CD4-positive, alpha-beta T cell treated with Interleukin-6 for 4 hours (primary cell): Measurements from ENCODE around the gene PPP1R9B.

Experiments
- DNase-seq: peaks from one replicate; pipeline ENCODE4 v3.0.0-alpha.2; 2020; ENCODE audit warnings: mixed read lengths

PPP1R9B gene

DNA sequence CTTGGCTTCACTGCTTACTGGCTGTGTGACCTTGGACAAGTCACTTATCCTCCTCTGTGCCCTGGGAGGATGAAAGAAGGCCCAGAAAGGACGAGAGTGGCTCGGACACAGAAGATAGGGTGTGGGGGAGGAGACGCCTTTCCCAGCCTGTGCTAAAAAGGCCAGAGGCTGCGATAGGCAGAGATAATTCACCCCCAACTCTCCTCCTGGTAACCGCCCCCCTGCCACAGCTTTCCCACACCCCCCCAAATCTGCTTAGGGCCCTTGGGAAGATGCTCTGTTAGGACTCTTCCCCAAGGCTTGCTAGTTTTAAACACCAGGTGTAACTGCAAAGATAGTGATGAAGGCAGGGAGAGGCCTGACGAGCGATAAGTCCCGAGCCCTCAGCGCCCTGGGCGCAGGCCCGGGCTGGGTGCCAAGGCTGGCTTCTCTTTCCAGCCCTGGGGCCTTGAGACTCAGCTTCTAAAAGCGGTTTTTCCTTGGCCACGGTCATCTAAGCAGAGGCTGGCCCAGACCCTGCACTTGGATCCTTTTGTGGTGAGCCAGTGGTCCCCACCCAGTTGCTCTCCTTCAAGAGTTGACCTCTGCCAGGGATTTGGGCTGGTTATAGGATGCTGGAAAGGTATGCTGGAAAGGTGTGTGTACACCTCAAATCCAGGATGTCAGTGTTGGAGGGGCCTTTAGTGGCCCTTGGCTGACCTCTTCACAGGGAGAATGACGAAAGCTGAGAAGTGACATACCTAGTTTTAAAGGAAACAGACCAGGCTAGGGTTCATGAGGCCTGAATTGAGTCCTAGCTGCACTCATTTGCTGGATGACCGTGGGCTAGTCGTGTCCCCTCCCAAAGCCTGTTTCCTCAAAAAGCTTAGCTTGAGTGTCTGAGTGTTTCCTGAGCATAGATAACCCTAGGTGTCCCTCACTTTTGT, 3.4 kb upstream of the PPP1R9B start:
- DNase-seq, result no peak

DNA sequence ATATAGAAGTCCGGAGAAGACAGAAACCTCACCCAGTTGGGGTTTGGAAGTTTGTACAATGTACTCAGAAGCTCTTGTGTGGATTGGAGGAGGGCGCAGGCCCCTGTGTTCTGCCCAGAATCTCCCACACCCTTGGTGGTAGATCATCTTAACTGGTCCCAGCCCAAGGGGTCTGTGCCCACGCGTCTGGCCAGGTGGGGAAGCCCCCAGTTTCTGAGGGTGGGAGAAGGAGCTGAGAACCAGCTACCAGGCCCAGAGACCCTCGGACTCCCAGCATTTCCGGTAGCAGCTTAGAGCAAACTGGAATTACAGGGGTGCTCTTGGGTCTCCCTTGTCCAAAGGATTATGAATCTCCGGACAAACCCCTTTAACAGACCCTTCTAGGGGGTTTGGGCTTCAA, 2.3 kb upstream of the PPP1R9B start:
- DNase-seq, result no peak

DNA sequence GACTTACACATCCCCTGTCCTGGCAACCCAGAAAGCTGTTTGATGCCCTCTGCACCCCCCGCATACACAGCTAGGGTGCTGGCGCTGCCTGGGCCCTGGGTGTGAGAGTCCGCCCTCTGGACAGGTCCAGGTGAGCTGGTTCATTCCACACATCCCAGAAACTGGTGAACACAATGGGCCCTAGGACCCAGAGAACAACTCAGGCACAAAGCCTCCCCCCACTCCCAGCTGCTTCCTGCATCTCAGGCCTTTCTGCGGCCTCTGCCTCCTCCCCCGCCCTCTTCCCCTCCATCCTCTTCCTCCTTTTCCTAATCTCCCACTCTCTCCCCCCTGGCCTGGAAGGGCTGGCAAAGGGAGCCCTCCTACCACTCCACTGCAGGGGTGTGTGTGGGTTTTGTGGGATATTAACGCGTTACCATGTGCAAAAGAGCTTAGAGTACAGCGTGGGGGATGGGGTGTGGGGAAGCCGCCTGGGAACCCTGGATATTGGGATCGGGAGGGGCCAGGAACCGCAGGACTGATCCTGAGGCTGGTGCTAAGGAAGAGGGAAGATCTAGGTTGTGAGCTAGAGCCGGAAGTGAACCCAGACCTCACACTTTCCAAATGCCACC, 1.6 kb upstream of the PPP1R9B start:
- DNase-seq, result peak; percentile 64

DNA sequence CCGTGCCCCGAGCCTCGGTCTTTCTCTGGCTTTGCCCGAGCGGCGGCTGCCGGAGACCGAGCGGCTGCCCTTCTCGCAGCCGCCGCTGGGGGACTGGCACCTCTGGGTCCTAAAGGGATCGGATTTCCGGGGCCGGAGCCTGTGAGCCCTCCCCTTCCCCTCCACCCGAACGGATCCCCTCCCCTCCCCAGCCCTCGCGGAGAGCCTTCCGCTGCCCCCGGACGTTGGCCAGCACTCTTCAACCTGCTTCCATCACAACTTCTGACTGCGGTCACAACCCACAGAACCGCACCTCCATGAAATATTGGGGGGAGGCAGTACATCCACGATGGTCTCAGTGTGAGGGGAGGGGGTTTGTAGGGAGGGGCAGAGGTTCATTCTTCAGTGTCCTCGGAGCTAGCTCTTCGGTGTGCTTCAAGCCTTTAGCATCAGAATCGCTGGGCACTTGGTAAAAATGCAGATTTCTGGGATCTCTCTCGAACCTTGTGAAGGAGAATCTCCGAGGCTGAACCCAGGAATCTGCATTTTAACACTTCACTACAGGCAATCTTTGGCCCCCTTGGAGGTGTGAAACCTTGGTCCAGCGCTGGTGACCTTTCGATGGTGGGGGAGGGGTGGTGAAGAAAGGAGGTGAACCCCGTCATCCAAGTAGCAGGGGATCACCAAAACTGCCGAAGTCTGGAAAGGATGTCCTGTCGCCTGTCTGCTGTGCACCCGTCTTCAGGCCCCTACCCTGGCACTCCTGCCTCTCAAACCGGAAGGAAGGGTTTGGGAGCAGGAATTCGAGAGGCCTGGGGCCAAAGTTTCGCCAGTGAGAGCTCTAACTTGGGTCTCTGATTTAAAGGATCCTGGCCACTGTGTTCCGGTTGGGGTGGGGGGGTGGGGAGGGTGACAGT, 812 bp upstream of the PPP1R9B start:
- peak; percentile 88 for DNase-seq

DNA sequence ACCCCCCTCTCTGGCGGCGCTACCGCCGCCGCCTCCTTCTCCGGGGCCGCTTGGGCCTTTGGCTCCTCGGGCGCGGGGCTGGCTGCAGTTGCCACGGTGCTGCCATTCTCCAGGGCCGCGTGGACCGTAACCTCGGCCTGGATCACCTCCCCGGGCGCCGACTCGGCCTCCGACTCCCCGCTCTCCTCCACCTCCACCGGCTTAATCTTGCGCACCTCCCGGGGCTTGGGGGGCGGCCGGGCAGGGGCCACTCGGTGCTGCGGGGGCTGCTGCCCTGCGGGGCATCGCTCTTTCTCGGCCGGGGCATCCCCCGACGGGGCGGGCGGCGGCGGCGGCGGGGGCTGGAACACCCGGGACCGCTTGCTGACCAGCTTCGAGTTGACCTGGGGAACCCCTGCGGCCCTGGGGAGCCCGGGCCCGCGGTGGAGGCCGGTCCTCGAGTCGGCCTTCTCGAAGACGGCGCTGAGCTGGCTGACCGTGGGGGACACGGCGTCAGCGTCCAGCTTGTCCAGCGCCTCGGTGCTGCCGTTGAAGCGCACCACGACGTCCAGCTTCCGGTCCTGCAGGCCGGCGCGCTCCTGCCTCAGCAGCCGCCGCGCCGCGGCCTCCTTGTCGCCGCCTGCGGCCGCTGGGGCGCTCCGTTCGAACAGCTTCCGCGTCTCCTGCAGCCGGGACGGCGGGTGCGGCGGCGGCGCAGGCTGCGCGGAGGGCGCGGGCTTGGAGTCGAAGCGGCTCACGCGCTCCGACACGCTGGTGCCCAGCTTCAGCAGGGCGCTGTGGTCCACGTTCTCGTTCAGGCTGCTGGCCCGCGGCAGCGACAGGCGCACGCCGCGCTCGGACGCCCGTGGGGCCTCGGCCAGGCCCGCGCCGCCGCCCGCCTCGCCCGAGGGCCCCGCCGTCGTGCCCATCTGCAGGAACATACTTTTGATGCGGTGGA, 792 bp downstream of the PPP1R9B start:
- DNase-seq, result peak; percentile 71

DNA sequence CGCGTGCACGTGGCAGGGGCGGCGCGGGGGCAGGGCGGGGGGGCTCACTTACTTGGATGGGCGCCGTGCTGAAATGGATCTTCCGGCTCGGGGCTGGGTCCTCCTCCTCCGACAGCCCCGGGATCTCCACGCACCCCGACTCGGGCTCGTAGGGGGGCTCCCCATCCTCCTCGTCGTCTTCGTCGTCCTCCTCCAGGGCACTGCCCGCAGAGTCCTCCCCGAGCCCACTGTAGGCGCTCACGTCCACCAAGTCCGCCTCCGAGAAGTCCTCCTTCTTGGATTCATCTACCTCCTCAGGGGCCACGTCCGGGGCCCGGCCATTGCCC, 1.4 kb downstream of the PPP1R9B start:
- DNase-seq, result no peak

DNA sequence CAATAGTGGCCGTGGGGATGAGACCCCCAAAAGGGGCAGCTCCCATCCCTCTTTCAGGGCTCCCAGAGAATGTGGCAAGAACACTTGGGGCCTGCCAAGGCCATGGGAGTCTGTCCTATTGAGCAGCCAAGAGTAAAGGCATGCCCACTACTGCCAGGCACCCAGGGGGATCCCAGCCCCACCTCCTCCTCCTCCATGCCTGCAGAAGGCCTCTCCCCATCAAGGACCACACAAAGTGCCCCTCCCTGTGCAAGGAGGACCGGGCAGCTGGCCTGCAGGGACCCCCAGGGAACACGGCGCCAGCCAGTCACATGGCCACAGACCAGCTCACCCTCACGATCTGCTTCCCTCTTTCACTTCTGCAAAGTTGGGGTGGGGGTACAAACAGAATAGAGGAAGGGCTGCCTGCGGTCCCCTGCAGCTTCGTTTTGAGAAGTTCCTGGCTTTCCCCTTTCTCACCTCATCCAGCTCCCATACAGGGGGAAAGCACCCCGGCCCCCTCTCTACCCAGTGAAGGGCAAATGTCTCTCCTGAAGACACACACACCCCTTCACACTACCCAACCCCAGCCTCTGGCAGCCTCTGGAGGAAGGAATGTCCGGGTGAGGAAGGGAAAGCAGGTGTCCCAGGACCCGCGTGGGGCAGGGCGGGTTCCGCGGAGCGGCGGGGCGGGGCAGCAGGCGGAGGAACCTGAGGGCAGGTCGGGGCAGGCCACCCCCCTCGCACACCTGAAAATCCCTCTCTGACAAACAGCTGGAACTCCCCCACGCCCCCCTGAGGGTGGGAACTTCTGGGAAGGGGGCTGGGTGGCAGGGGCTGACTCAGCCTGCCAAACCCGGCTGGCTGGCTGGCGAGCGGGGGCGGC, 2.0 kb downstream of the PPP1R9B start:
- peak; percentile 90 for DNase-seq

DNA sequence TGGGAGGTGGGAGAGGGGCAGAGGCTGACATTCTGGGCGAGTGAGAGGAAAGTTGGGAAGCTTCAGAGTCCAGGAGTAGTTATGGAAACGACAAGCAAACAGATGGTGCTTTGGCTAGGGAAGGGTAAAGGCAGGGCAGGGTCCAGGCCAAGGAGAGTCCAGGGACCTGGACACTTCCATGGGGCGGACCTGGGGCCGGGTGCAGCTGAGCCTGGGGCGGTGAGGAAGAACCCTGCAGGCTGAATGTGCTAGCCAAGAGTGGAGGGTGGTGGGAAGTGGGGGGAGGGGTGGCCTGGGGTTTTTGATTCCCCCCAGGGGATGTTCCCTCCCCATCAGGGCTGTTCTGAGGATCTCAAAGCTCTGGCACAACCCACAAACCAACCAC, 2.6 kb downstream of the PPP1R9B start:
- no peak for DNase-seq

DNA sequence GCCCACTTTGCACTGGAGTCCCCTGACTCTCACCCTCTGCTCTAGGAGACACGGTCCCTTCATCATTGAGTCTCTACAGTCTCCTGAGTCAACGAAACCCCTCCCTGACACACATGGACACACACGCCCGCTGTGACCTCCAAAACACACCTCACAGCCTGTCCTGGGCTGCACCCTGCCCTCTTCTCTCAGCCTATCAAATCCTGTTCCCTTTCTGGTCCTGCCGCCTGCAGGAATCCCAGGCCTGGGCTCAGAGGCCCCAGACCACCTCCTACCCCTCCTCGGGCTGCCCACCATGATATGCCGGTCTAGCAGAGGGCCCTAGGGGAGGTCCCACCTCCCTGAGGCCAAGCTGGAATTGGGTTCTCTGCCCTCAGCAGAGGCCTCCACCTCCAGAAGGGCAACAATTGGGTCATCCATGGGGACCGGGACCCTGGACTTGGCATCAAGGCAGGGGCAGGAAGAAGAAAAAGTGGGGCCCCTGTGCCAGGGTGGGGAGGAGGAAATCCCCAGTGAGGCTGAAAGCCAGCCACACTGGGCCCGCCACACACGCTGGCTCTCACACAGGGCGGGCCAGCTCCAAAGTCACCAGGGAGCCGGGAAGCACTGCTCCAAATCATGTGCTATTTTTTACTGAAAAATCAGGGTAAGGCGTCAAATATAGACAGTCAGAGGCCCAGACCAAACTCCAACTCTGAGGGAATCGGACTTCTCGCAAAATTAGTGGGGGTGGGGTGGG, 3.4 kb downstream of the PPP1R9B start:
- peak; percentile 38 for DNase-seq

DNA sequence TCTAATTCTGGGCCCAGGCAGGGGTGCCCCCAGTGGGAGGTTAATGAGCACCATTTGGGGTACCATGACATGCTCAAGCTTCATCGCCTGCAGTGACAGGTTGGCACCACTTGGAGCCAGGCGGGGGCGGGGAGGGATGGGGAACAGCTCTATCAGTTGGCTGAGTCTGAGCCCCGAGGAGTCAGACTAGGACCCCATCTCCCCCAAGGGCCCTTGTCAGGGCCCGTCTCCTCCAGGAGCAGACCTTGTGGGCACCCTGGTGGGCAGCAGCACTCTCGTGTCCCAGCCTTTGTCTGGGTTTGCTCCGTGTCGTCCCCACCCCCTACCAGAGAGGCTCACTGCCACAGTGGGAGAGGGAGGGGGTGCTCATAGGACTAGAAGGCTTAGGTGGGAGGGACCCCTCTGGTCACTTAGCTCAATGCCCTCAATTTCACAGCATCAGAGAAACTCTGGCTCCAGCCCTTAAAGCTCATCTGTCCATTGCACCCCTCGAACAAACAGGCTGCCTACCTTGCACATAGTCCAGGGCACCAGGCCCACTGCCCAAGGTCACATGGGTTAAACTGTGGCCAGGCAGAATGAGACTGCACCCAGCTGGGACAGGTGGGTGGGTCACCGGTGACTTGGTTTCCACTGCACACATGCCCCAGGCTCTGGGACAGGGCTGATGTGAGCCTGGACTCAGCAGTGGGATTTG, 4.1 kb downstream of the PPP1R9B start:
- peak; percentile 32 for DNase-seq

DNA sequence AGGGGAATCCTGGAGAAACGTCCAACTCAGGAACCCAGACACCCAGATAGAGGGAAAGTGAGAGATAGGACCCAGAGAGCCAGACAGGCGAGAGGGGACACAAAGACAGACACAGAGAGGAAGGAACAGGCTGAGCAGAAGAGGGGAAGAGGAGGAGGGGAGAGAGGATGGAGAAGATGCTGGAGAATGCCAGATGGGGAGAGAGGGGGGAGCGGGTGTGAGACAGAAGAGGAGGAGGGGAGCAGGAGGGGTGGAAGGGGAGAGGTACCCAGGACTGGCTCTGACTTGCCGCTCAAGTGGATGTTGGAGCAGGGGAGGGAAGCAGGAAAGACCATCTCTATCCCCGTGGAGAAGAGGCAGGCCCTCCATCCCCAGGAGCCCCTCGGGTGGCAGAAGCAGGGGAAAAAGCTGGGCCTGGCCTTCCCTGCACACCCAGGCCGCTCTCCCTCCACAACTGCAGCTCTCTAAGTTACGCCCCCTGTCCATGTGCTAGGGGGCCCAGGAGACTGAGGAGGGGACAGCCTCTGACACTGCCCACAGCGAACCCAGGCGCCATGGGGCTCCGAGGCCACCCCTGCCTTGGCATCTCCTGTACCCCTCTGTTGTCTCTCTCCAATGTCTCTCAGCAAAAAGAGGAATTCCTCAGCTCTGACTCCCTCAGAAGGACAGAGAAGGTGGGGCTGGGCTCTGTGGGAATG, 4.8 kb downstream of the PPP1R9B start:
- no peak for DNase-seq

DNA sequence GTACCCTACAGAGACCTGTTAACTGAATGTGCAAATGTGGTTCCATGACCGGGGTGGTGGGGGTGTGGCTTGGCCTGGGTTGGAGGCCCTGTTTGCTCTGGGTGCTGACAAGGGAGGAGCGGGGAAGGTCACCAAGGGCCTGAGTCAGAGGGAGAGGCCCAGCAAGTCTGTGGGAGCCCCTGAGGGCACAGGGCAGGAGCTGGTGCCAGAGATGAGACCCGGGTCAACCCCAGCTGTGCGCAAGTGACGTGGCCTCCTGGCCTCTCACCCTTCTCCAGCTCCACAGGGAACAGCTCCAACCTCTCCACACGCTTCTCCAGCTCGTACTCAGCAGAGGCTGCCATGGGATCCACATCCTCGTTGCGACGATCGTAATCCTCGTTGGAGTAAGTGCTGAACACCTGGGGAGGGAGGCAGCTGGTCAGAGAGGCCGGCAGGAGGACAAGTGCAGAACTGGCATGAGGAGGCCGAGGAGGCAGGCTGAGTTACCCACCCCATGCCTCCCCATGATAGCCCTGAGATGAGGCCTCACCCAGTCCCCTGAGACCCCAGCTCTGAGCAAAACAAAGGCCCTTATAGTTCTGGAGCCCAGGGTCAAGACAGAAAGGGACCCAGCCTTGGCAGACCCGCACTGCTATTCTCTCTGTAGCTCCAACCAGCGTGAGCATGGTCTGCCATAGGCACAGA, 5.5 kb downstream of the PPP1R9B start:
- DNase-seq, result no peak

DNA sequence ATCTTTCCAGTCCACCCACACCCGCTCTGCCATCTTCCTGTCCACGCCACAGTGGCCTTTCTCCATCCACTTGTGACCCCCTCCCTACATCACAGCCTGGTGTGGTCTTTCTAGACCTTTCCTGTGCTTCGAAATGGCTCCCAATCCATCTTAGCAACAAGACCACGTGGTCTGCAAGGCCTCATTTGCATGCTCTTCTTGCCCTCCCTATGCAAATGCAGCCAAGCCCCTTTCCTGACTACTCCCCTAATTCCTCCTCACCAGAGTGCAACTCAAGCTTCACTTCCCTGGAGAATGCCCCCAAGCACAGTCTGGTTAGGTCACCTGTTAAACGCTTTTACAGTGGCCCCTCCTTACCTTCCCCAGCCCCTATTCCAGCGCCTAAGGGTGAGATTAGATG, 6.1 kb downstream of the PPP1R9B start:
- no peak for DNase-seq

DNA sequence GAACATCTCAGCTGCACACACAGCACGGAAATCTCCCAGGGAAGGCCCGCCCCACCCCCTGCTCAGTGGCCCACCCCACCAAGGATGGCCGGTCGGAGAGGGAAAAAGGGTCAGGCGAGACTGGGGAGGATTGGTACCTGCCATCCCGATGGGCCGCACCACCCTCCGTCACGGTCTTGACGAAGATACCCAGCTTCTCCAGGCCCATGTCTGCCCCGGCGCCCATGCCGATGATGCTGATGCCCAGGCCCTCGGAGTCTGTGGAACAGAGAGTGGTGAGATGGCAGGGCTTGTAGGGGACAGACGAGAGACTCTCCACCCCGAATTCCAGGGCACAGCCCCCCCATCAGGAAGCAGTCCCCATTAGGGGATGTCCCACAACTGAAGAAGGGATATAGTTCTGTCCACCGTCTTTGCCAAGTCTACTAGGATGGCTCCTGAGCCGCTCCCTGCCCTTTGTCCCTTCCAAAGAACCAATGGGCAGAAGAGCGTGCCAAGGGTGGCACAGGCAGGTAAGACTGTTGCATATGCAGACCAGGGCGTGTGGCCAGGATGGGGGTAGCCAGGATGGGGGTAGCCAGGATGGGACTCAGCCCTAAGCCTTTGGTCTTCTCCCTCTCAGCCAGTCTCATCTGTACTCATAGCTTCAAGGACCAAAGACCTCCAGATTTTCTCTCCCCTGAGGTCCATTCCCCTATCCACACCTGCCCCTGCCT, 6.9 kb downstream of the PPP1R9B start:
- DNase-seq, result no peak

DNA sequence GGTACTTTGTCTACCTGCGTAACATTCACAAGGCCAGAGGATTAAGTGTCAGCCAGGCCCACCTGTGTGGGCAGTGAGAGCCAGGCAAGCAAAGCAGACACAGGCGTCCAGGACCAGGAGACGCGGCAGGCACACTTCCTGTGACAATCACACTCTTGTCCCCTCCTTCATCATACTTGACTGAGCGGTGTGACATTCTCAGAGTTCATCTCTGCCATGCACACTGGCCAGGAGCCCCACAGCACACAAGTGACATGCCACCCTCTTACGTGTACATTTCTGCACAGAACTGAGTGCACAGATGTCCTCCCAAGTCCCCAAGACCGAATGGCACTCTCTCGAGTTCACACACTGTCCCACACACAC, 8.7 kb downstream of the PPP1R9B start:
- DNase-seq, result peak; percentile 30

DNA sequence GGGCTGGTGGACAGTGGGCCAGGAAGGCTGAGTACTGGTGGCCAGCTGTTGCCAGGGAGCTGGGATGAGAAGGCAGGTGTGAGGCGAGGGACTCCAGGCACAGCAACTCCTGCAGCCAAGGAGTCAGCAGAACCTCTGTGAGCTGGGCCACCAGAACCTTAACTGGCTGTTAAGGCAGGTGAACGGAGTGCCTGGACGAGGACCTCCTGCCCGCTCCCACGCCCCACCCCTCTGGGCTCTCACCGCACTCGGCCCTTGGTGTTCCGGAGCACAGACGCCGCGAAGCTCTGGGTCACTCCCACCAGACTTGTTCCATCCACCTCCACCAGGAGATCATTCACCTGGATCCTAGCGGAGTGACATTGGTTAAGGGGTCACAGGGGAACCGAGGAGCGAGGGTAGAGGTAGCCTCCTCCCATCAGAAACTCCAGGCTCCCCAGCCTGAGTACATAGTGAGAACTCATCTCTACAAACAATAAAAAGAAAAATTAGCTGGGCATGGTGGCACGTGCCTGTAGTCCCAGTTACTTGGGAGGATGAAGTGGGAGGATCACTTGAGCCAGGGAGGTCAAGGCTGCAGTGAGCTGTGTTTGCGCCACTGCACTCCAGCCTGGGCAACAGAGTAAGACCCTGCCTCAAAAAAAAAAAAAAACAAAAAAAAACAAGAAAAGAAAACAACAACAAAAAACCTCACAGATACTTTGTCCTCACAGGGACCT, 9.3 kb downstream of the PPP1R9B start:
- no peak for DNase-seq
